Parathyroid adenoma (tissue), 2 donors: ENCODE measurements around the gene TACO1.
A peak's percentile ranks its signal among the peaks of the same experiment; 100 is the strongest.

Experiments used
- H2AFZ ChIP-seq: fragments of 300-600 bp; sonication (generic); one replicate; pipeline ENCODE4 v1.7.0; 2017; ENCODE audit warnings: antibody characterized with exemption, mild to moderate bottlenecking
- H3K27ac ChIP-seq: fragments of 300-600 bp; sonication (generic); one replicate; pipeline ENCODE4 v1.7.0; 2017
- H3K27me3 ChIP-seq: fragments of 300-600 bp; sonication (generic); one replicate; pipeline ENCODE4 v1.7.0; 2017; ENCODE audit warnings: low read length; ENCODE audit not compliant: control insufficient read depth, insufficient read depth
- H3K36me3 ChIP-seq: fragments of 300-600 bp; sonication (generic); one replicate; pipeline ENCODE4 v1.7.0; 2017; ENCODE audit warnings: low read length; ENCODE audit not compliant: control insufficient read depth, insufficient read depth
- H3K4me1 ChIP-seq: fragments of 300-600 bp; sonication (generic); one replicate; pipeline ENCODE4 v1.7.0; 2017; ENCODE audit warnings: control low read depth
- H3K4me2 ChIP-seq: fragments of 300-600 bp; sonication (generic); one replicate; pipeline ENCODE4 v1.7.0; 2017; ENCODE audit warnings: low read length
- H3K4me3 ChIP-seq: fragments of 300-600 bp; sonication (generic); one replicate; pipeline ENCODE4 v1.7.0; 2017; ENCODE audit warnings: low read depth, low read length
- H3K79me2 ChIP-seq: fragments of 300-600 bp; sonication (generic); one replicate; pipeline ENCODE4 v1.7.0; 2017; ENCODE audit warnings: control low read depth
- H3K9ac ChIP-seq: fragments of 300-600 bp; sonication (generic); one replicate; pipeline ENCODE4 v1.7.0; 2017; ENCODE audit warnings: mild to moderate bottlenecking
- H3K9me3 ChIP-seq: fragments of 300-600 bp; sonication (generic); one replicate; pipeline ENCODE4 v1.7.0; 2017; ENCODE audit warnings: low read length; ENCODE audit not compliant: control insufficient read depth
- CTCF ChIP-seq: fragments of 300-600 bp; sonication (generic); IDR thresholded peaks from one replicate; pipeline ENCODE4 v1.7.0; 2017; ENCODE audit warnings: antibody characterized with exemption, mild to moderate bottlenecking
- donor health status: primary hyperparathyroidism.

TACO1 gene

DNA sequence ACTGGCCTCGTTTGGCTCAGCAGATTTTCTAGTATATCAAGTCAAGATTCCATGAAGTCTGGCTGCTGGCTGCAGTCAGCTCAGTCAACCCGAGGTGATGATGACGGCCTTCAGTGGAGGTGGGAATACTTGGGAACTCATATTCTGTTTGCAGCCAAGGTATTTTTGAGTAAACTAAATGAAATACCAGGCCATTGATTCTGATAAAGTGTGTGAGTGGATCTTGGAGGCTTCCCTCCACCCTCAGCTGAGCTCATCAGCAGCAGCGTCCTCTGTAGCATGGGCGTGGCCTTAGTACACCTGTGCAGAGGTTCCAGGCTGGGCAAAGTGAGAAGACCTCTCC lies 22.0 kb upstream of the TACO1 start:
- Histone ChIP-seq H3K36me3 (no peaks in the 10 kb centered on the region), H3K9ac (no peak overlapping the region), H3K27me3 (no peaks in the 10 kb centered on the region), H3K4me3 (no peak overlapping the region), H3K4me2 (no peak overlapping the region), H2AFZ (no peak overlapping the region), H3K27ac (peak overlapping the region; percentile 6), H3K79me2 (peaks cover 27% of the 10 kb centered on the region), H3K9me3 (no peaks in the 10 kb centered on the region), H3K4me1 (peaks cover 9% of the 10 kb centered on the region)
- TF ChIP-seq CTCF, result no peak

DNA sequence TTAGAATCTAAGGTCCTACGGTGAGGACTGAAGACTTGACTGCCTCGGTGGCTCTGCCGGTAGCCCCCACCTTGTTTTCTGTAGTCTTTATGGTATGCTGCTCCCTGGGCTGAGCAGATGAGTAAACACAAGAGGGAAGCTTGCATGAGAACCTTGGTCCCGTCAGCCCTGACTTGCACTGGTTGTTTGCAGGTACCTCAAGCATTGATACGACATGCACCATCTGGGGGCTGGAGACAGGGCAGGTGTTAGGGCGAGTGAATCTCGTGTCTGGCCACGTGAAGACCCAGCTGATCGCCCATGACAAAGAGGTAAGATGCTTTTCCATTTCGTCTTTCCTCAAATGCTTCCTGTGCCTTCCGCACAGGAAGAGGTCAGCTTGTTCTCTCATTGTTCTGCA lies 21.1 kb upstream of the TACO1 start:
- TF ChIP-seq CTCF, result no peak
- H3K79me2 ChIP-seq, result peaks cover 25% of the 10 kb centered on the region
- no peak overlapping the region for H2AFZ ChIP-seq
- H3K36me3 ChIP-seq, result no peaks in the 10 kb centered on the region
- no peak overlapping the region for H3K27ac ChIP-seq
- no peaks in the 10 kb centered on the region for H3K27me3 ChIP-seq
- H3K9ac ChIP-seq, result no peak overlapping the region
- H3K4me2 ChIP-seq, result no peak overlapping the region
- no peak overlapping the region for H3K4me3 ChIP-seq
- peaks cover 6% of the 10 kb centered on the region for H3K4me1 ChIP-seq
- H3K9me3 ChIP-seq, result no peaks in the 10 kb centered on the region

- no peak overlapping the region for H3K9ac ChIP-seq
- H3K4me3 ChIP-seq, result no peak overlapping the region
- no peak overlapping the region for H2AFZ ChIP-seq
- peaks cover 15% of the 10 kb centered on the region for H3K79me2 ChIP-seq
- H3K4me1 ChIP-seq, result no peaks in the 10 kb centered on the region
- TF ChIP-seq CTCF, result no peak
- H3K27me3 ChIP-seq, result no peaks in the 10 kb centered on the region
- no peaks in the 10 kb centered on the region for H3K9me3 ChIP-seq
- no peak overlapping the region for H3K4me2 ChIP-seq
- no peak overlapping the region for H3K27ac ChIP-seq
- H3K36me3 ChIP-seq, result no peaks in the 10 kb centered on the region
Observed at GRCh38 chr17:63587770-63588169, 12.9 kb upstream of the TACO1 start.

DNA sequence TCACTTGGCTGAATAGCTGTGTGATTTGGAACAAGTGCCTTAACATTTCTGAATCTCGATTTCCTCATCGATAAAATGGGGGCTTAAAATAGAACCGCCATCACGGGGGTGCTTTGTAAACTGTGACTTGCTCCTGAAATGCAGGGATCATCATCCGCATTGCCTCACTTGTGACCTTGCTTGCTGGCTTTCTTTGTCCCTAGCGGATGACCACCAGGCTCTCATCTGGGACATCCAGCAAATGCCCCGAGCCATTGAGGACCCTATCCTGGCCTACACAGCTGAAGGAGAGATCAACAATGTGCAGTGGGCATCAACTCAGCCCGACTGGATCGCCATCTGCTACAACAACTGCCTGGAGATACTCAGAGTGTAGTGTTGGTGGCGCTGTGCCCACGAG lies 11.9 kb upstream of the TACO1 start:
- Histone ChIP-seq H3K36me3 (no peaks in the 10 kb centered on the region), H3K4me3 (no peak overlapping the region), H3K27me3 (no peaks in the 10 kb centered on the region), H2AFZ (no peak overlapping the region), H3K79me2 (peaks cover 12% of the 10 kb centered on the region), H3K9ac (no peak overlapping the region), H3K27ac (no peak overlapping the region), H3K4me2 (no peak overlapping the region), H3K9me3 (no peaks in the 10 kb centered on the region), H3K4me1 (no peaks in the 10 kb centered on the region)
- no peak for TF ChIP-seq CTCF

- Histone ChIP-seq H3K4me3 (no peak overlapping the region), H3K36me3 (no peaks in the 10 kb centered on the region), H3K27me3 (no peaks in the 10 kb centered on the region), H3K79me2 (peaks cover 8% of the 10 kb centered on the region), H3K27ac (no peak overlapping the region), H2AFZ (no peak overlapping the region), H3K4me1 (no peaks in the 10 kb centered on the region), H3K9ac (no peak overlapping the region), H3K9me3 (no peaks in the 10 kb centered on the region), H3K4me2 (no peak overlapping the region)
- no peak for TF ChIP-seq CTCF
Observed at GRCh38 chr17:63589646-63590045, 11.0 kb upstream of the TACO1 start.
